PC-3 (cell line): ENCODE results near the gene TSN. TPM values are rescaled to one million over a fixed set of nuclear protein-coding genes. Genes with fewer than 3 reads are reported as not detected.

Experiments
- ATAC-seq: fragments of 200-7000 bp; cut with Tn5 transposase; 2 replicates; pipeline ENCODE4 v1.9.1; 2020; ENCODE audit warnings: mild to moderate bottlenecking, moderate library complexity
- BruUV-seq: library from RNA; stranded (reverse); fragments of 400-500 nt; replicated peaks from 2 replicates; lab custom pipeline; 2021; lab: Mats Ljungman, UMichigan
- CTCF ChIA-PET: fragments of 300-600 bp; sonication (Branson Sonifier 250); formaldehyde crosslinking; loops from one replicate; lab custom pipeline; 2022; ENCODE audit warnings: antibody characterized with exemption; lab: Charles Lee
- POLR2A ChIA-PET: fragments of 300-600 bp; sonication (Branson Sonifier 250); formaldehyde crosslinking; loops from one replicate; lab custom pipeline; 2022; ENCODE audit warnings: antibody characterized with exemption; ENCODE audit not compliant: unreplicated experiment; lab: Charles Lee
- DNase-seq: peaks from one replicate; pipeline ENCODE4 v3.0.0-alpha.2; 2015
- H2AFZ ChIP-seq: fragments of 300-600 bp; sonication (generic); 2 replicates; pipeline ENCODE4 v1.6.0; 2016; ENCODE audit warnings: antibody characterized with exemption, low read length
- H3F3A ChIP-seq: fragments of 300-600 bp; sonication (generic); one replicate; pipeline ENCODE4 v1.6.0; 2017; ENCODE audit warnings: antibody characterized with exemption, low read length, control low read depth, mild to moderate bottlenecking; ENCODE audit not compliant: unreplicated experiment
- H3K27ac ChIP-seq: fragments of 300-600 bp; sonication (generic); 2 replicates; pipeline ENCODE4 v1.5.1; 2016; ENCODE audit warnings: mild to moderate bottlenecking, low read length
- H3K27me3 ChIP-seq: fragments of 300-600 bp; sonication (generic); 2 replicates; pipeline ENCODE4 v1.6.1; 2016; ENCODE audit warnings: low read length, mixed read lengths
- H3K36me3 ChIP-seq: fragments of 300-600 bp; sonication (generic); 2 replicates; pipeline ENCODE4 v1.6.1; 2016; ENCODE audit warnings: low read depth, mixed run types, low read length, mixed read lengths
- H3K4me1 ChIP-seq: fragments of 300-600 bp; sonication (generic); 2 replicates; pipeline ENCODE4 v1.5.1; 2016; ENCODE audit warnings: low read length; ENCODE audit not compliant: insufficient read depth
- H3K4me2 ChIP-seq: fragments of 300-600 bp; sonication (generic); 2 replicates; pipeline ENCODE4 v1.6.0; 2016; ENCODE audit warnings: low read length
- H3K4me3 ChIP-seq: fragments of 300-600 bp; sonication (generic); 2 replicates; pipeline ENCODE4 v1.5.1; 2016; ENCODE audit warnings: mild to moderate bottlenecking, low read length, mixed read lengths
- H3K79me2 ChIP-seq: fragments of 300-600 bp; sonication (generic); 2 replicates; pipeline ENCODE4 v1.6.1; 2017; ENCODE audit warnings: low read length, mixed read lengths
- H3K9ac ChIP-seq: fragments of 300-600 bp; sonication (generic); 2 replicates; pipeline ENCODE4 v1.6.0; 2016; ENCODE audit warnings: mild to moderate bottlenecking, low read length
- H3K9me2 ChIP-seq: fragments of 300-600 bp; sonication (generic); replicated peaks from 2 replicates; pipeline ENCODE4 v1.6.1; 2016; ENCODE audit warnings: mixed run types, low read length, mixed read lengths
- H3K9me3 ChIP-seq: fragments of 300-600 bp; sonication (generic); 2 replicates; pipeline ENCODE4 v1.6.1; 2016; ENCODE audit warnings: low read length, mixed read lengths
- H4K20me1 ChIP-seq: fragments of 300-600 bp; sonication (generic); 2 replicates; pipeline ENCODE4 v1.6.1; 2016; ENCODE audit warnings: low read length, mixed read lengths
- CTCF ChIP-seq: fragments of 300-600 bp; sonication (generic); conservative IDR thresholded peaks from 2 replicates; pipeline ENCODE4 v1.5.1; 2017; ENCODE audit warnings: antibody characterized with exemption, low read depth, mild to moderate bottlenecking, low read length
- EZH2 ChIP-seq: fragments of 300-600 bp; sonication (generic); IDR thresholded peaks from one replicate; pipeline ENCODE4 v1.6.1; 2017; ENCODE audit warnings: antibody characterized with exemption, mild to moderate bottlenecking, low read length; ENCODE audit not compliant: unreplicated experiment
- EZH2phosphoT487 ChIP-seq: fragments of 300-600 bp; sonication (generic); IDR thresholded peaks from 2 replicates; pipeline ENCODE4 v1.6.1; 2018; ENCODE audit warnings: mild to moderate bottlenecking, antibody characterized with exemption, low read length, borderline replicate concordance
- intact Hi-C: fragments of 100-400 bp; cut with micrococcal nuclease; formaldehyde crosslinking; loops from 2 replicates; pipeline ENCODE4 v1.9.0; 2023
- total RNA-seq: library from RNA; depleted of rRNA; stranded (reverse); fragments of >200 nt; gene quantifications from 2 replicates; pipeline ENCODE4 v1.2.3, GENCODE V29; 2014

The TSN gene
- total RNA-seq, 1 experiment from 2014 or later = 55.0 TPM

GRCh38 chr2:121722479-121722878 lies 33.0 kb upstream of the TSN start:
- ATAC-seq (peak; percentile 73), DNase-seq (peak; percentile 67)
- Histone ChIP-seq H3K4me3 (peak overlapping the region; percentile 39), H3K9ac (peak overlapping the region; percentile 37), H3K4me1 (peaks cover 16% of the 10 kb centered on the region), H3K36me3 (peaks cover 8% of the 10 kb centered on the region), H2AFZ (peak overlapping the region; percentile 39; the same call in 1 of the 2 replicates), H3K79me2 (no peaks in the 10 kb centered on the region), H3K4me2 (peak overlapping the region; percentile 78), H3K9me2 (no peaks in the 10 kb centered on the region), H3K27me3 (no peaks in the 10 kb centered on the region), H3F3A (peaks cover 4% of the 10 kb centered on the region), H3K27ac (peak overlapping the region; percentile 86), H3K9me3 (no peaks in the 10 kb centered on the region), H4K20me1 (no peaks in the 10 kb centered on the region)
- intact Hi-C loops = loop anchor here (1.0 kb wide), 1 partner anchor 191 kb away; no protein-coding TSS in a partner anchor
- ChIA-PET POLR2A (no interaction called here), CTCF (interaction anchor here (0.7 kb wide), 1 partner anchor 66 kb away, joined by 3 read pairs; no protein-coding TSS in a partner anchor)
- no TSS peak for BruUV-seq
- TF ChIP-seq EZH2phosphoT487 (no peak), CTCF (no peak), EZH2 (no peak)

DNA sequence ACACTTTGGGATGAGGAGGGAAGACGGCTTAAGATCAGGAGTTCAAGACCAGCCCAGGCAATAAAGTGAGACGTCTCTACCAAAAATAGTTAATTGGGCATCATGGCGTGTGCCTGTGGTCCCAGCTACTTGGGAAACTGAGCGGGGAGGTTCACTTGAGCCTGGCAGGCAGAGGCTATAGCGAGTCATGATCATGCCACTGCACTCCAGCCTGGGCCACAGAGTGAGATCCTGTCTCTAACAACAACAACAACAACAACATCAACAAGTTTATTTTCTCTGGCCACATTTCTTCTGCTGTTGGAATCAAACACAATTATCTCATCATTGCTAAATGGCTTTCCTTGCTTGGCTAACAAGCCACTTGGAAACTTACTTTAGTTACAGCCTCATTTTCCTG lies 32.1 kb upstream of the TSN start:
- Histone ChIP-seq H4K20me1 (no peaks in the 10 kb centered on the region), H3K9me2 (no peaks in the 10 kb centered on the region), H3K27ac (peak overlapping the region; percentile 86), H3F3A (peaks cover 4% of the 10 kb centered on the region), H3K9ac (no peak overlapping the region), H3K4me1 (peaks cover 16% of the 10 kb centered on the region), H2AFZ (no peak overlapping the region), H3K27me3 (no peaks in the 10 kb centered on the region), H3K9me3 (no peaks in the 10 kb centered on the region), H3K36me3 (peaks cover 16% of the 10 kb centered on the region), H3K79me2 (no peaks in the 10 kb centered on the region), H3K4me3 (no peak overlapping the region), H3K4me2 (peak overlapping the region; percentile 78)
- CTCF ChIA-PET = no interaction called here
- TF ChIP-seq EZH2phosphoT487 (no peak), EZH2 (no peak), CTCF (no peak)
- POLR2A ChIA-PET = no interaction called here
- no TSS peak for BruUV-seq
- ATAC-seq (no peak), DNase-seq (no peak)
- intact Hi-C loops = no loop called here

- Histone ChIP-seq H3K79me2 (peaks cover 5% of the 10 kb centered on the region; the same call in 1 of the 2 replicates), H4K20me1 (no peaks in the 10 kb centered on the region; the same call in 1 of the 2 replicates), H3F3A (peaks cover 4% of the 10 kb centered on the region), H3K4me1 (peaks cover 9% of the 10 kb centered on the region), H2AFZ (no peak overlapping the region), H3K4me3 (no peak overlapping the region), H3K27ac (no peak overlapping the region), H3K9me2 (no peaks in the 10 kb centered on the region), H3K27me3 (no peaks in the 10 kb centered on the region), H3K9ac (no peak overlapping the region), H3K4me2 (no peak overlapping the region), H3K36me3 (peaks cover 47% of the 10 kb centered on the region), H3K9me3 (no peaks in the 10 kb centered on the region)
- no peak for ATAC-seq
- ChIA-PET POLR2A (no interaction called here), CTCF (no interaction called here)
- DNase-seq = no peak
- TSS peak; percentile 3 for BruUV-seq
- TF ChIP-seq EZH2 = no peak
- no peak for TF ChIP-seq EZH2phosphoT487
- TF ChIP-seq CTCF = no peak
- intact Hi-C loops = no loop called here
Measured at GRCh38 chr2:121727332-121727731, 28.1 kb upstream of the TSN start.
